SK-N-MC (cell line): ENCODE results near the gene DHCR7.

ENCODE experiments used
- DNase-seq: peaks from one replicate; pipeline ENCODE4 v3.0.0-alpha.2; 2011; ENCODE audit warnings: low read depth, low spot score
- H3K27ac ChIP-seq: fragments of 200-600 bp; sonication (generic); 2 replicates; pipeline ENCODE4 v1.5.1; 2016; ENCODE audit warnings: mixed run types
- H3K36me3 ChIP-seq: fragments of 200-600 bp; sonication (generic); 2 replicates; pipeline ENCODE4 v1.6.1; 2017; ENCODE audit warnings: antibody characterized with exemption, low read length, mixed read lengths; ENCODE audit not compliant: insufficient read depth
- H3K4me3 ChIP-seq: fragments of 200-600 bp; sonication (generic); 2 replicates; pipeline ENCODE4 v1.5.1; 2016
- H3K9ac ChIP-seq: fragments of 200-600 bp; sonication (generic); 2 replicates; pipeline ENCODE4 v1.8.0; 2017; ENCODE audit warnings: mixed run types, mixed read lengths; ENCODE audit not compliant: insufficient read length
- H3K9me3 ChIP-seq: fragments of 200-600 bp; sonication (generic); 2 replicates; pipeline ENCODE4 v1.6.1; 2017; ENCODE audit warnings: low read depth, mild to moderate bottlenecking, antibody characterized with exemption, low read length, moderate library complexity, mixed read lengths
- EZH2 ChIP-seq: fragments of 200-600 bp; sonication (generic); IDR thresholded peaks from one replicate; pipeline ENCODE4 v1.6.1; 2017; ENCODE audit warnings: antibody characterized with exemption
- FOXP2 ChIP-seq: optimal IDR thresholded peaks from 2 replicates; pipeline ENCODE3; 2011; ENCODE audit warnings: mild to moderate bottlenecking, moderate library complexity; ENCODE audit not compliant: insufficient read depth; ENCODE audit errors: extremely low read length, control extremely low read depth
- POLR2AphosphoS5 ChIP-seq: IDR thresholded peaks from 2 replicates; pipeline ENCODE4 v1.6.1; 2012; ENCODE audit warnings: mild to moderate bottlenecking, low read depth, low read length, borderline replicate concordance

The DHCR7 gene

GRCh38 chr11:71489311-71490043 lies 41.3 kb upstream of the DHCR7 start:
- no peaks in the 10 kb centered on the region for H3K36me3 ChIP-seq
- TF ChIP-seq EZH2 (no peak), POLR2AphosphoS5 (no peak)
- no peak overlapping the region for H3K9ac ChIP-seq
- H3K4me3 ChIP-seq, result no peak overlapping the region
- no peak overlapping the region for H3K27ac ChIP-seq
- no peak for DNase-seq
- no peaks in the 10 kb centered on the region for H3K9me3 ChIP-seq

- no peak overlapping the region for H3K4me3 ChIP-seq
- no peak overlapping the region for H3K27ac ChIP-seq
- H3K9ac ChIP-seq, result no peak overlapping the region
- DNase-seq, result no peak
- peaks cover 3% of the 10 kb centered on the region; the same call in 1 of the 2 replicates for H3K36me3 ChIP-seq
- H3K9me3 ChIP-seq, result no peaks in the 10 kb centered on the region
- TF ChIP-seq EZH2, result no peak
- TF ChIP-seq POLR2AphosphoS5, result no peak
- TF ChIP-seq FOXP2, result no peak
Measured at GRCh38 chr11:71488681-71489270, 40.6 kb upstream of the DHCR7 start.

GRCh38 chr11:71486320-71486719 lies 38.1 kb upstream of the DHCR7 start:
- Histone ChIP-seq H3K36me3 (peaks cover 13% of the 10 kb centered on the region; the same call in 1 of the 2 replicates), H3K9ac (no peak overlapping the region), H3K27ac (no peak overlapping the region), H3K4me3 (no peak overlapping the region), H3K9me3 (no peaks in the 10 kb centered on the region)
- no peak for DNase-seq
- TF ChIP-seq FOXP2 (no peak), EZH2 (no peak), POLR2AphosphoS5 (no peak)

GRCh38 chr11:71485466-71485865 lies 37.3 kb upstream of the DHCR7 start:
- Histone ChIP-seq H3K27ac (no peak overlapping the region), H3K36me3 (peaks cover 13% of the 10 kb centered on the region; the same call in 1 of the 2 replicates), H3K9me3 (no peaks in the 10 kb centered on the region), H3K9ac (no peak overlapping the region), H3K4me3 (no peak overlapping the region)
- TF ChIP-seq FOXP2, result no peak
- no peak for TF ChIP-seq POLR2AphosphoS5
- TF ChIP-seq EZH2, result no peak
- no peak for DNase-seq

GRCh38 chr11:71485063-71485399 lies 36.8 kb upstream of the DHCR7 start:
- Histone ChIP-seq H3K4me3 (no peak overlapping the region), H3K36me3 (peaks cover 13% of the 10 kb centered on the region; the same call in 1 of the 2 replicates), H3K27ac (no peak overlapping the region), H3K9me3 (no peaks in the 10 kb centered on the region), H3K9ac (no peak overlapping the region)
- TF ChIP-seq EZH2 (no peak), FOXP2 (no peak), POLR2AphosphoS5 (no peak)
- no peak for DNase-seq

DNA sequence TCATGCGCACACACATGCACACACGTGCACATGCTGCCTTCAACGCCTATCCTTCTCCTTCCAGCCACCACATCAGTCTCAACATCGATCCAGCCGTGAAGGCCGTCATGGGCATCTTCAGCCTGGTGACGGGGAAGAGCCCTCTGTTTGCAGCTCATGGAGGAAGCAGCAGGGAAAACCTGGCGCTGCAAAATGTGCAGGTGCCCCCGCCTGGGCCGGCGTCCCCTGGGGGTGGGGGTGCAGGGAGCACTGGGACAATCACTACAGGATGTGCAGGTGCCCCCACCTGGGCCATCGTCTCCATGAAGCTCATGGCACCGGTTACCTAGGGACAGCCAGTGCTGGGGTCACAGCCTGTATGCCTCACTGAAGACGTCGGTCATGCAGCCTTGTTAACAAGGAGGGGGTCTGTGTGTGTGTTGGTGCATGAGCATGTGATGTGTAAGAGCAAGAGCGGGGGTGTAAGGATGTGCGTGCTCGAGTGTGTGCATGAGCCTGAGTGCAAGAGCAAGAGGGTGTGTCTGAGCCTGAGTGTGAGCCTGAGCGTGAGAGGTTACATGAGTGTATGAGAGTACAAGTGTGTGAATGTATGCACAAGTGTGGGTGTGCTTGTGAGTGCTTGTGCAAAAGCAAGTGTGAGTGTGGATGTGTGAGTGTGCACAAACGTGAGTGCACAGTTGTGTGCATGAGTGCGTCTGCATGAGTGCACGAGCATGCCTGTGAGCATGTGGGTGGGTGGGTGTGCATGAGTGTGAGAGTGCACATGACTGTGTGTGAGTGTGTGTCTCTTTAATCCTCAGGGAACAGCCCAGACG lies 36.3 kb upstream of the DHCR7 start:
- H3K36me3 ChIP-seq, result peaks cover 13% of the 10 kb centered on the region; the same call in 1 of the 2 replicates
- no peak for TF ChIP-seq EZH2
- no peak for TF ChIP-seq POLR2AphosphoS5
- H3K9ac ChIP-seq, result no peak overlapping the region
- no peak overlapping the region for H3K4me3 ChIP-seq
- no peak for DNase-seq
- H3K9me3 ChIP-seq, result no peaks in the 10 kb centered on the region
- no peak overlapping the region for H3K27ac ChIP-seq

DNA sequence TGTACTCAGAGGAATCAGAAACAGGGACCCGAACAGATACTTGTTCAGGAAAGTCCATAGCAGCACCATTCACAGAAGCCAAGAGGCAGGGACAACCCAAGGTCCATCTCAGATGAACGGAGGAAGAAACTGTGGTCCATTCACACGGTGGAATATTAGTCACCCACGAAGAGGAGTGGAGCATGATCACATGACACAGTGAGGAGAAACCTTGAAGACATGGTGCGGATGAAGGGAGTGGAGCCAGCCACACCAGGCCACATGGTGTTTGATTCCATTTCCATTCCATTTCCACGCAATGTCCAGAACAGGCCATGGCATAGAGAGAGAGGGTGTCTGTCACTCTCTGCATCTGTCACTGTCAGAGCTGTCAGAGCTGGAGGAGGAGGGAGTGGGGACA lies 35.5 kb upstream of the DHCR7 start:
- Histone ChIP-seq H3K4me3 (no peak overlapping the region), H3K9me3 (no peaks in the 10 kb centered on the region), H3K9ac (no peak overlapping the region), H3K36me3 (peaks cover 13% of the 10 kb centered on the region; the same call in 1 of the 2 replicates), H3K27ac (no peak overlapping the region)
- no peak for DNase-seq
- TF ChIP-seq EZH2 (no peak), POLR2AphosphoS5 (no peak), FOXP2 (no peak)

DNA sequence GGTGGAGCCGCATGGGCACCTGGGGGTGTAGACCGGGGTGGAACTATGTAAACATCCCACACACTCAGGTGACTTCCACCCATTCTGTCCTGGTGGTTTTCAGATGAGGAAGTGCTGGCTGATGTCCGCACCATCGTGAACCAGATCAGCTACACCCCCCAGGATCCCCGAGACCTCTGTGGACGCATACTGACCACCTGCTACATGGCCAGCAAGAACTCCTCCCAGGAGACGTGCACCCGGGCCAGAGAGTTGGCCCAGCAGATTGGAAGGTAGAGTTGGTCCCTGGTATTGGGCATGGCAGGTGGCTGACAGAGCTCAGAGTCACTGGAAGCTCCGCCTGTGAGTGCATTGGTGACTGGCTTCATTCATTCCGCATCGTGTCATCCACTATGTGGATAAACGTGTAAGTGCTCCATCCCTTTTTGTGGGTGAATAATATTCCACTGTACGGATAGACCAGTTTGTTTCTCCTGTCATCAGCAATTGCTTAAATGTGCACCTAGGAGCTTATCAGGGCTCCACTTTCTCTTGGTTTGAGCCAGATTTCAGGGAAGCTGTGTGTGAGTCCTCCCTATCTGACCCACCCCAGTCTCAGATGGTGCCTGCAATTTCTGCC lies 34.7 kb upstream of the DHCR7 start:
- H3K4me3 ChIP-seq, result no peak overlapping the region
- H3K36me3 ChIP-seq, result peaks cover 13% of the 10 kb centered on the region; the same call in 1 of the 2 replicates
- no peaks in the 10 kb centered on the region for H3K9me3 ChIP-seq
- no peak for DNase-seq
- TF ChIP-seq POLR2AphosphoS5 (no peak), FOXP2 (no peak), EZH2 (no peak)
- no peak overlapping the region for H3K9ac ChIP-seq
- H3K27ac ChIP-seq, result no peak overlapping the region
